GM13977 (cell line): ENCODE results near the gene TRMT11.

Source experiments
- DNase-seq: peaks from one replicate; pipeline ENCODE4 v3.0.0; 2012; ENCODE audit warnings: low spot score
- in situ Hi-C: fragments of 300-500 bp; cut with MboI; formaldehyde crosslinking; loops from one replicate; pipeline ENCODE4 v1.12.0; 2022; ENCODE audit warnings: low sequenced_read_pairs, low pct_unique_long_range_greater_than_20kb, mixed read lengths, inconsistent platforms; ENCODE audit not compliant: unreplicated experiment
- TF ChIP-seq, protein P1 (sequence below): IDR thresholded peaks from 2 replicates; pipeline ENCODE4 v1.5.1; 2012; ENCODE audit warnings: mild to moderate bottlenecking, control low read depth; ENCODE audit not compliant: insufficient read depth; ENCODE audit errors: extremely low read depth, missing control alignments

TRMT11 gene

DNA sequence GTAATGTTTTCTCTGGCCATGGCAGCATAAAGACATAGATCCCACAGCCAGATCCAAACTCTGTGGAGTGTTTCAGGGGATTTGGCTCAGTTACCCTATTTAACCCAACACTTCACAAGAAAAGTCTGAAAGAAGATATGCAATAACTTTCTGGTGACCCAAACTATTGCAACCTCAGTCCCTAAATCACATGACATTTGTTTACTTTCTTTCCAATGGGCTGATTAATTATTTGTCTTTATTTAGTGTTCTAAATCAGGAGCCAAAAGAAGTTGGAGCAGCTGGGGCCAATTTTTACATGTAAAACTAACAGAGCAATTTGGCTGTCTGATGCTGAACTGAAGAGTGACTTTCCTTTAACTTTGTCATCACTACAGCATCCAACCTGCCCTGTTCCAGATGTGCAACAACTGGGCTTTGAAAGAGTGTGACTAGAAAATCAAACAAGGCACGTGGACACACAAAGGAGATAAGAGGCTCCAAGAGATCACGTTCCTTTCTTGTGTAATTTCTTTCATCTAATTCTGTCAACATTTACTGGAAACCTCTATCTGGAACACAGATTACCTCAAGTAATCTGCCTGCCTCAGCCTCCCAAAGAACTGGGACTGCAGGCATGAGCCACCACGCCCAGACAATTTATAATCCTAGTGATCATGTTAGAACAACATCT is 90.8 kb downstream of the TRMT11 start:
- in situ Hi-C loops: no loop called here
- TF ChIP-seq, protein P1, sequence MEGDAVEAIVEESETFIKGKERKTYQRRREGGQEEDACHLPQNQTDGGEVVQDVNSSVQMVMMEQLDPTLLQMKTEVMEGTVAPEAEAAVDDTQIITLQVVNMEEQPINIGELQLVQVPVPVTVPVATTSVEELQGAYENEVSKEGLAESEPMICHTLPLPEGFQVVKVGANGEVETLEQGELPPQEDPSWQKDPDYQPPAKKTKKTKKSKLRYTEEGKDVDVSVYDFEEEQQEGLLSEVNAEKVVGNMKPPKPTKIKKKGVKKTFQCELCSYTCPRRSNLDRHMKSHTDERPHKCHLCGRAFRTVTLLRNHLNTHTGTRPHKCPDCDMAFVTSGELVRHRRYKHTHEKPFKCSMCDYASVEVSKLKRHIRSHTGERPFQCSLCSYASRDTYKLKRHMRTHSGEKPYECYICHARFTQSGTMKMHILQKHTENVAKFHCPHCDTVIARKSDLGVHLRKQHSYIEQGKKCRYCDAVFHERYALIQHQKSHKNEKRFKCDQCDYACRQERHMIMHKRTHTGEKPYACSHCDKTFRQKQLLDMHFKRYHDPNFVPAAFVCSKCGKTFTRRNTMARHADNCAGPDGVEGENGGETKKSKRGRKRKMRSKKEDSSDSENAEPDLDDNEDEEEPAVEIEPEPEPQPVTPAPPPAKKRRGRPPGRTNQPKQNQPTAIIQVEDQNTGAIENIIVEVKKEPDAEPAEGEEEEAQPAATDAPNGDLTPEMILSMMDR: no peak
- DNase-seq: no peak

DNA sequence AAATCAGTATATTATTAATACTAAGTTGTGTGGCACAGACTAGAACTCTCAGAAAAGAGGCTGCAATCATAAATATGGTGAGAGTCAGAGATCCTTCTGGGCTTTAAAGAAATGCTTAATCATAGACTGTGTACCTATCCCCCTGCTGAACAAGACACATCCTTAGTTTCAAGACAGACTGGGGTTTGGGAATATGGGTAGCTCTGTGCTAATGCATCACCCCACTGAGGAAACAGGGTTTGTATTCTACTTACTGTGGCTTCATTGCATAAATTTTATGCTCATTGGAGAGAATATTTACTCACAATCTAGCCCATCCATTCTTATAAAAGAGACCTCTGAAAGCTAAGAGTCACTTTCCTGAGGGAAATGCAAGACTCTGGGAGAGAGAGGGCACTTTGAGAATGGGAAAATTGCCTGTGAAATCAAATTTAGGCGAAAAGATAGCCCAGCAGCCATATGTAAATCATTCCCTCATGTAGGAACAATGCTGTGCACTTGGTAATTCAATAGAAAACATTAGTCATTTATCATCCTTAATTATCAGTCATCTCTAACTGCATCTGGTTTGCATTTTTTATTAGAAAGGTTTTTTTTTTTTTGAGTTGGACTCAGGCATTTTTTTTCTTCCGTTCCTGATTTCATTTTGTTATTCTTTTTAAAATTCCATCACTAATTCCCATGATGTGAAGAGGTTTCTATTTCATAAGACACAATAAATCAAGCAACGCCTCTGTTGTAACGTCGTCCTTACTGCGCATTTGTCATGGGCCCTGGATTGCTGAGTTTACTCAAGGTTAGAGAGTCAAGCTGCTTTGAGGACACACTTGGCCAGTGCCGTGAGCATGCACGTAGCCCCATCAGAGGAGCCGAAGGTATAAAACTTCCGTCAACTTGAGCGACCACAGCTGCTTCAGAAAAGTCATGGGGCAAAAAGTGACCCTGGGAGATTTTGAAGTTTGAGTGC is 91.8 kb downstream of the TRMT11 start:
- TF ChIP-seq, protein P1: no peak
- in situ Hi-C loops: no loop called here

DNA sequence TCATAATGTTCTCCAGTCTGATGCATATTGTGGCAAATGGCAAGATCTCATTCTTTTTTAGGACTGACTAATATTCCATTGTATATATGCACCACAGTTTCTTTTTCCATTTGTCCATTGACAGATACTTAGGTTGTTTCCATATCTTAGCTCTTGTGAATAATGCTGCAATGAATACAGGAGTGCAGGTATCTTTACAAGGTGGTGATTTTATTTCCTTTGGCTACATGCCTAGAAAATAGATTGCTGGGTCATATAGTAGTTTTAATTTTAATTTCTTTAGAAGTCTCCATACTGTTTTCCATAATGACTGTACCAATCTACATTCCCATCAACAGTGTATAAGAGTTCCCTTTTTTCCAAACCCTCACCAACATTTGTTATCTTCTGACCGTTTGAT is 97.5 kb downstream of the TRMT11 start:
- TF ChIP-seq, protein P1: no peak
- in situ Hi-C loops: no loop called here
- DNase-seq: no peak

More for the DNA sequence above, 91.8 kb downstream of the TRMT11 start:
- DNase-seq: no peak

DNA sequence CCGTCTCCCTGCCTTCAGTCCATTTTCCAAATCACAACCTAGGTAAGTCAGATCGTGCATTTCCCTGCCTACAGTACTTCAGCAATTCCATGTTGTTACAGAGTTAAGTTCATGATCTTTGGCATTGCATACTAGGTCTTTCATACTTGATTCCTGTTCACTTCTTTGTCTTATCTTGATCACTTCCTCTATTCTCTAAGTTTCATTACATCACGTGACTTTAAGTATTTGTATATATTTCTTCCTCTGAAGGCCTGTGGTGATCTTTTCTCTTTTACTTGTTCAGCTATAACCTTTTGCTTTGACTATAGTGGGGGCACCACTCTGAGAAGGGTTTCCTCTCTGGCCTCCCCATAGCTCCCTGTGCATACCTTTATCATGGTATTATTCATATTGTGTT is 100.2 kb downstream of the TRMT11 start:
- in situ Hi-C loops: no loop called here
- DNase-seq: no peak
- TF ChIP-seq, protein P1: no peak
